HG03039 (cell line): ENCODE results near the gene PIP5K1C.

Source experiments
- ATAC-seq: cut with Tn5 transposase; IDR thresholded peaks from one replicate; pipeline ENCODE4 v1.9.1; 2021; ENCODE audit warnings: mild to moderate bottlenecking, moderate library complexity; ENCODE audit not compliant: unreplicated experiment

The PIP5K1C gene

GRCh38 chr19:3613818-3614661, 86.2 kb downstream of the PIP5K1C start:
- ATAC-seq = no peak

- no peak for ATAC-seq
Measured at GRCh38 chr19:3612901-3613741, 87.1 kb downstream of the PIP5K1C start.

- no peak for ATAC-seq
Measured at GRCh38 chr19:3612330-3612729, 87.9 kb downstream of the PIP5K1C start.

GRCh38 chr19:3611841-3612240, 88.4 kb downstream of the PIP5K1C start:
- ATAC-seq = no peak

- ATAC-seq = no peak
Measured at GRCh38 chr19:3610745-3611717, 89.2 kb downstream of the PIP5K1C start.

- no peak for ATAC-seq
Measured at GRCh38 chr19:3609779-3610719, 90.2 kb downstream of the PIP5K1C start.

- no peak for ATAC-seq
Measured at GRCh38 chr19:3608750-3609322, 91.4 kb downstream of the PIP5K1C start.

GRCh38 chr19:3608079-3608641, 92.1 kb downstream of the PIP5K1C start:
- no peak for ATAC-seq

GRCh38 chr19:3607303-3608078, 92.8 kb downstream of the PIP5K1C start:
- ATAC-seq = no peak

- no peak for ATAC-seq
Measured at GRCh38 chr19:3606690-3607289, 93.5 kb downstream of the PIP5K1C start, which contains the start of gene TBXA2R. Gene TBXA2R, minus strand, starts transcription at chr19:3606875. Its CDS starts 6,241 bp downstream, at chr19:3600634.

- no peak for ATAC-seq
Measured at GRCh38 chr19:3606174-3606689, 94.0 kb downstream of the PIP5K1C start.

- ATAC-seq = no peak
Measured at GRCh38 chr19:3605770-3606169, 94.5 kb downstream of the PIP5K1C start.

GRCh38 chr19:3605361-3605760, 94.9 kb downstream of the PIP5K1C start:
- ATAC-seq = no peak

GRCh38 chr19:3604987-3605343, 95.3 kb downstream of the PIP5K1C start:
- ATAC-seq = no peak

- ATAC-seq = no peak
Measured at GRCh38 chr19:3604227-3604986, 95.9 kb downstream of the PIP5K1C start.

GRCh38 chr19:3603121-3603811, 97.0 kb downstream of the PIP5K1C start:
- no peak for ATAC-seq
